Central memory CD8-positive, alpha-beta T cell (primary cell): Measurements from ENCODE around the gene ABHD8.
A peak's percentile ranks its signal among the peaks of the same experiment; 100 is the strongest.

Source experiments
- ATAC-seq: fragments of 150-1000 bp; cut with Tn5 transposase; replicated peaks from 2 replicates; pipeline ENCODE4 v1.10.0; 2022; ENCODE audit warnings: mild to moderate bottlenecking, moderate FRiP score, moderate number of reproducible peaks; ENCODE audit not compliant: poor library complexity, severe bottlenecking; ENCODE audit errors: extremely low read depth
- DNase-seq, 2 donors: peaks; one replicate each; pipeline ENCODE4 v3.0.0; 2021; ENCODE audit warnings: low spot score in 2 of 2
- H3K27ac Mint-ChIP-seq: one replicate; pipeline ENCODE4 v1.8.0; 2022; ENCODE audit warnings: low read depth, mild to moderate bottlenecking, moderate library complexity, mixed read lengths
- H3K27me3 Mint-ChIP-seq: one replicate; pipeline ENCODE4 v1.8.0; 2022; ENCODE audit warnings: mixed read lengths
- H3K36me3 Mint-ChIP-seq: one replicate; pipeline ENCODE4 v1.8.0; 2022; ENCODE audit warnings: mild to moderate bottlenecking, moderate library complexity, mixed read lengths; ENCODE audit not compliant: insufficient read depth
- H3K4me1 Mint-ChIP-seq: one replicate; pipeline ENCODE4 v1.8.0; 2022; ENCODE audit warnings: mixed read lengths
- H3K4me3 Mint-ChIP-seq: one replicate; pipeline ENCODE4 v1.8.0; 2022; ENCODE audit warnings: mild to moderate bottlenecking, moderate library complexity, mixed read lengths
- H3K9me3 Mint-ChIP-seq: one replicate; pipeline ENCODE4 v1.8.0; 2022; ENCODE audit warnings: mixed read lengths

The ABHD8 gene, protein sequence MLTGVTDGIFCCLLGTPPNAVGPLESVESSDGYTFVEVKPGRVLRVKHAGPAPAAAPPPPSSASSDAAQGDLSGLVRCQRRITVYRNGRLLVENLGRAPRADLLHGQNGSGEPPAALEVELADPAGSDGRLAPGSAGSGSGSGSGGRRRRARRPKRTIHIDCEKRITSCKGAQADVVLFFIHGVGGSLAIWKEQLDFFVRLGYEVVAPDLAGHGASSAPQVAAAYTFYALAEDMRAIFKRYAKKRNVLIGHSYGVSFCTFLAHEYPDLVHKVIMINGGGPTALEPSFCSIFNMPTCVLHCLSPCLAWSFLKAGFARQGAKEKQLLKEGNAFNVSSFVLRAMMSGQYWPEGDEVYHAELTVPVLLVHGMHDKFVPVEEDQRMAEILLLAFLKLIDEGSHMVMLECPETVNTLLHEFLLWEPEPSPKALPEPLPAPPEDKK

GRCh38 chr19:17303167-17303939 lies at the start of gene ABHD8:
TSS of gene ABHD8 (minus strand) at chr19:17303425. CDS start at chr19:17301616, 1,809 bp downstream.
- Mint-ChIP-seq H3K9me3 (no peaks in the 10 kb centered on the region), H3K27me3 (no peaks in the 10 kb centered on the region), H3K4me1 (peaks cover 21% of the 10 kb centered on the region), H3K36me3 (peaks cover 3% of the 10 kb centered on the region), H3K27ac (no peak within 1 kb of the TSS), H3K4me3 (peak within 1 kb of the TSS; percentile 72)
- DNase-seq (peak; percentile 86 to 87), ATAC-seq (peak; percentile 65)

GRCh38 chr19:17352608-17353280 lies 49.5 kb upstream of the ABHD8 start:
- Mint-ChIP-seq H3K4me1 (no peaks in the 10 kb centered on the region), H3K4me3 (no peak overlapping the region), H3K27me3 (peaks cover 42% of the 10 kb centered on the region), H3K36me3 (peaks cover 2% of the 10 kb centered on the region), H3K27ac (no peak overlapping the region), H3K9me3 (no peaks in the 10 kb centered on the region)
- ATAC-seq: no peak
- no peak for DNase-seq

GRCh38 chr19:17351815-17352435 lies 48.7 kb upstream of the ABHD8 start:
- no peak for DNase-seq
- Mint-ChIP-seq H3K4me3 (no peak overlapping the region), H3K36me3 (peaks cover 2% of the 10 kb centered on the region), H3K27me3 (peaks cover 49% of the 10 kb centered on the region), H3K27ac (no peak overlapping the region), H3K9me3 (no peaks in the 10 kb centered on the region), H3K4me1 (no peaks in the 10 kb centered on the region)
- ATAC-seq: no peak

GRCh38 chr19:17348700-17349099 lies 45.5 kb upstream of the ABHD8 start:
- ATAC-seq (no peak), DNase-seq (no peak)
- H3K4me3 Mint-ChIP-seq: no peak overlapping the region
- no peaks in the 10 kb centered on the region for H3K9me3 Mint-ChIP-seq
- peaks cover 6% of the 10 kb centered on the region for H3K4me1 Mint-ChIP-seq
- peaks cover 45% of the 10 kb centered on the region for H3K27me3 Mint-ChIP-seq
- no peak overlapping the region for H3K27ac Mint-ChIP-seq
- H3K36me3 Mint-ChIP-seq: peaks cover 2% of the 10 kb centered on the region

GRCh38 chr19:17347877-17348276 lies 44.7 kb upstream of the ABHD8 start:
- no peak for DNase-seq
- Mint-ChIP-seq H3K4me3 (no peak overlapping the region), H3K9me3 (no peaks in the 10 kb centered on the region), H3K27ac (no peak overlapping the region), H3K4me1 (peaks cover 6% of the 10 kb centered on the region), H3K27me3 (peaks cover 36% of the 10 kb centered on the region), H3K36me3 (no peaks in the 10 kb centered on the region)
- ATAC-seq: no peak

GRCh38 chr19:17347361-17347760 lies 44.1 kb upstream of the ABHD8 start:
- Mint-ChIP-seq H3K4me1 (peaks cover 6% of the 10 kb centered on the region), H3K27ac (no peak overlapping the region), H3K9me3 (no peaks in the 10 kb centered on the region), H3K36me3 (no peaks in the 10 kb centered on the region), H3K4me3 (no peak overlapping the region), H3K27me3 (peaks cover 33% of the 10 kb centered on the region)
- no peak for ATAC-seq
- DNase-seq: no peak

DNA sequence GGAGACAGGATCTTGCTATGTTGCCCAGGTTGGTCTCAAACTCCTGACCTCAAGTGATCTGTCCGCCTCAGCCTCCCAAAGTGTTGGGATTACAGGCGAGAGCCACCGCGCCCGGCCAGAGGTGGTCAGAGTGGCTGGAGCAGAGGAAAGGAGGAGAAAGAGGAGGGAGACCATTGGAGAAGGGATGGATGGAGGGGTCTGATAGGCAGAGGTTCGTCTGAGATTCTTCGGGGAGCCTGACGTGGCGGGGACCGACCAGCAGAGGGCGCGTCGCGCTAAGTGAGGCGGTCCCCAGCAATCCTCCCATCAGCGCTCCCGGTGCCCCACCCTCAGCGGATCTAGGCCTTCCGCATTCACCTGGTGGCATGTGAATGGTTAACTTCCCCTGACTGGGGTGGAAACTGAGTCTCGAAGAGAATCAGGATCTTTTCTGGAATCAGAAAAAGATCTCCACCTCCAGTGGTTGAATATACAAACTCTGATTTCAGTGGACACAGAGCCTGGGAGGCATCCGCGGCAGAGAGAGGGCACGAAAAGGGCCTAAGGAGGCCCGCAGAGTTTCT lies 43.0 kb upstream of the ABHD8 start:
- H3K9me3 Mint-ChIP-seq: no peaks in the 10 kb centered on the region
- H3K27me3 Mint-ChIP-seq: peaks cover 21% of the 10 kb centered on the region
- H3K4me1 Mint-ChIP-seq: peaks cover 6% of the 10 kb centered on the region
- no peak overlapping the region for H3K4me3 Mint-ChIP-seq
- peaks cover 2% of the 10 kb centered on the region for H3K36me3 Mint-ChIP-seq
- ATAC-seq (peak; percentile 75), DNase-seq (peak; percentile 60 to 78)
- no peak overlapping the region for H3K27ac Mint-ChIP-seq

DNA sequence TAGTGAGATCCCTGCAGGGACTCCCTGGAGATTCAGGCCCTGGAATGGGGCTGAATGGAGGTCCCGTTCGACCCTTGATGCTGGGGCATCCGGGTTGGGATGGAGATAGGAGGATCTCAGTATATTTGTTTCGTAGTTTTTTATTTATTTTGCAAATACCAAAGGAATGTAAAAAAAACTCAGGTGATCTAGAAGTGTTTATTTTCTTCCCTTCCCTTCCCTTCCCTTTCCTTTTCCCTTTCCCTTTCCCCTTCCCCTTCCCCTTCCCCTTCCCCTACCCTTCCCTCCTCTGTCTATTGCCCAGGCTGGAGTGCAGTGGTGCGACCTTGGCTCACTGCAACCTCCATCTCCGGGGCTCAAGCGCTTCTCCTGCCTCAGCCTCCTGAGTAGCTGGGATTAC lies 38.6 kb upstream of the ABHD8 start:
- Mint-ChIP-seq H3K27ac (no peak overlapping the region), H3K4me3 (no peak overlapping the region), H3K27me3 (no peaks in the 10 kb centered on the region), H3K4me1 (peaks cover 15% of the 10 kb centered on the region), H3K36me3 (peaks cover 9% of the 10 kb centered on the region), H3K9me3 (no peaks in the 10 kb centered on the region)
- ATAC-seq (no peak), DNase-seq (no peak)

DNA sequence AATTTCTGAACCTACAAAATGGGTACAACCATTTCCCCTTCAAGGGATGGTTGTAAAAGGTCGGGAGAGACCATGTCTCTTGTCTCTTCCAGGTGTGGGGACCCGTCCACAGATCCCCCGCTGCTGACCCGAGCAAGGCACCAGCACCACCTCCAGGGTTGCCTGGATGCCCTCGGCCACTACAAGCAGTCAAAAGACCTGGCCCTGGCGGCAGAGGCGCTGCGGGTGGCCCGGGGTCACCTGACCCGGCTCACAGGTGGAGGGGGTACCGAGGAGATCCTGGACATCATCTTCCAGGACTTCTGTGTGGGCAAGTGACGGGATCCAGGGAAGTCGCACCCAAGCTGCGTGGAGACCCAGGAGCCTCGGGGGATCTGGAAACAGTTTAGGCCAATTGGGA lies 38.2 kb upstream of the ABHD8 start:
- ATAC-seq (no peak), DNase-seq (no peak)
- Mint-ChIP-seq H3K4me1 (peaks cover 18% of the 10 kb centered on the region), H3K36me3 (peaks cover 9% of the 10 kb centered on the region), H3K27ac (no peak overlapping the region), H3K27me3 (no peaks in the 10 kb centered on the region), H3K9me3 (no peaks in the 10 kb centered on the region), H3K4me3 (no peak overlapping the region)

- no peak overlapping the region for H3K27ac Mint-ChIP-seq
These were observed 37.7 kb upstream of the ABHD8 start for GRCh38 chr19:17340871-17341357.

DNA sequence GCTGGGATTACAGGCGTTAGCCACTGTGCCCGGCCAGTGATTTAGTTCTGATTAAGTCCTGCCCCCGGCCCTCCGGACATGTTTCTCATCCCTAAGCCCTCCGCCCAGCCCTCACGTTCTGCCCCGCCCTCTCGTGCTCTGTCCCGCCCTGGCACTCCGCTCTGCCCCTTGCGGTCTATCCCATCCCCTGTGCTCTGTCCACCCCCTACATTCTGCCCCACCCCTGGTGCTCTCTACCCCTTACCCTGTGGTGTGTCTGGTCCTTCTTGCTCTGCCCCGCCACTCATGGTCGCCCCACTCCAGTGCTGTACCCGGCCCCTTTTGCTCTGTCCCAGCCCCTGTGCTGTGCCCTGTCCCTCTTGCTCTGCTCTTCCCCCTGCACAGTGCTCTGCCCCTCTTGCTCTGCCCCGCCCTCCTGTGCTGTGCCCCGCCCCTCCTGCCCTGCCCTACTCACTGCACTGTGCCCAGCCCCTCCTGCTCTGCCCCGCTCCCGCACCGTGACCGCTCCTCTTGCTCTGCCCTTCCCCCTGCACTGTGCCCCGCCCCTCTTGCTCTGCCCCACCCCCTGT lies 37.2 kb upstream of the ABHD8 start:
- Mint-ChIP-seq H3K4me1 (peaks cover 14% of the 10 kb centered on the region), H3K4me3 (peak overlapping the region; percentile 11), H3K9me3 (no peaks in the 10 kb centered on the region), H3K27ac (no peak overlapping the region), H3K36me3 (peaks cover 9% of the 10 kb centered on the region), H3K27me3 (no peaks in the 10 kb centered on the region)
- no peak for ATAC-seq
- DNase-seq: no peak

More at GRCh38 chr19:17340871-17341357, 37.7 kb upstream of the ABHD8 start:
- Mint-ChIP-seq H3K4me3 (no peak overlapping the region), H3K36me3 (peaks cover 9% of the 10 kb centered on the region), H3K4me1 (peaks cover 14% of the 10 kb centered on the region), H3K27me3 (no peaks in the 10 kb centered on the region), H3K9me3 (no peaks in the 10 kb centered on the region)
- DNase-seq (no peak), ATAC-seq (no peak)
